Caco-2 (cell line): Measurements from ENCODE around the gene VDR. TPM values are rescaled to one million over a fixed set of nuclear protein-coding genes. Genes with fewer than 3 reads are reported as not detected.

Source experiments
- BruUV-seq: library from RNA; stranded (reverse); fragments of 400-500 nt; replicated peaks from 2 replicates; lab custom pipeline; 2021; lab: Mats Ljungman, UMichigan
- CTCF ChIA-PET: fragments of 300-600 bp; sonication (Branson Sonifier 250); formaldehyde crosslinking; loops from one replicate; lab custom pipeline; 2022; ENCODE audit warnings: antibody characterized with exemption; lab: Charles Lee
- POLR2A ChIA-PET: fragments of 300-600 bp; sonication (Branson Sonifier 250); formaldehyde crosslinking; loops from one replicate; lab custom pipeline; 2022; ENCODE audit warnings: antibody characterized with exemption; lab: Charles Lee
- DNase-seq, 2 experiments: peaks; one replicate each; pipeline versions ENCODE4 v3.0.0 to v3.0.0-alpha.2; 2020 to 2022
- H3K27me3 ChIP-seq: replicated peaks from 2 replicates; pipeline ENCODE4 v1.6.0; 2011; ENCODE audit warnings: low read length; ENCODE audit not compliant: control insufficient read depth, insufficient read depth
- H3K36me3 ChIP-seq: 2 replicates; pipeline ENCODE4 v1.5.1; 2011; ENCODE audit warnings: low read length; ENCODE audit not compliant: control insufficient read depth, insufficient read depth
- H3K4me1 ChIP-seq: fragments of 250-450 bp; sonication (Bioruptor Pico); 2 replicates; pipeline ENCODE4 v1.5.1; 2020; ENCODE audit warnings: mild to moderate bottlenecking
- H3K4me3 ChIP-seq: 2 replicates; pipeline ENCODE4 v1.5.1; 2011; ENCODE audit warnings: low read depth, mild to moderate bottlenecking, control low read depth, low read length
- H3K9me3 ChIP-seq: fragments of 250-450 bp; sonication (Bioruptor Pico); 2 replicates; pipeline ENCODE4 v1.5.1; 2020; ENCODE audit warnings: mild to moderate bottlenecking, moderate library complexity
- H3K27ac Mint-ChIP-seq: one replicate; pipeline ENCODE4 v1.8.0; 2022; ENCODE audit warnings: mixed read lengths; ENCODE audit not compliant: unreplicated experiment
- H3K27me3 Mint-ChIP-seq: one replicate; pipeline ENCODE4 v1.8.0; 2022; ENCODE audit warnings: mixed read lengths; ENCODE audit not compliant: insufficient read depth, unreplicated experiment
- H3K36me3 Mint-ChIP-seq: one replicate; pipeline ENCODE4 v1.8.0; 2022; ENCODE audit warnings: mild to moderate bottlenecking, mixed read lengths; ENCODE audit not compliant: insufficient read depth, unreplicated experiment
- H3K4me1 Mint-ChIP-seq: one replicate; pipeline ENCODE4 v1.8.0; 2022; ENCODE audit warnings: low read depth, mixed read lengths; ENCODE audit not compliant: unreplicated experiment
- H3K4me3 Mint-ChIP-seq: one replicate; pipeline ENCODE4 v1.8.0; 2022; ENCODE audit warnings: mild to moderate bottlenecking, moderate library complexity, mixed read lengths; ENCODE audit not compliant: unreplicated experiment
- H3K9me3 Mint-ChIP-seq: one replicate; pipeline ENCODE4 v1.8.0; 2022; ENCODE audit warnings: mixed read lengths; ENCODE audit not compliant: unreplicated experiment
- CTCF ChIP-seq, 2 experiments: fragments of 200-600 bp in 1 of 2; IDR thresholded peaks; 1 replicate in 1 of 2; 2 replicates in 1 of 2; pipeline versions ENCODE4 v1.5.1 to v1.8.0; 2011 to 2022; ENCODE audit warnings: antibody characterized with exemption in 1 of 2, control low read depth in 1 of 2, inconsistent platforms in 1 of 2, low read depth in 1 of 2, low read length in 1 of 2, mild to moderate bottlenecking in 1 of 2, moderate library complexity in 1 of 2; ENCODE audit not compliant: insufficient read depth in 1 of 2, severe bottlenecking in 1 of 2, unreplicated experiment in 1 of 2
- intact Hi-C: fragments of 100-400 bp; cut with micrococcal nuclease; formaldehyde crosslinking; loops from one replicate; pipeline ENCODE4 v1.10.0; 2022; ENCODE audit not compliant: unreplicated experiment
- total RNA-seq: library from RNA; stranded (reverse); gene quantifications from 2 replicates; pipeline ENCODE4 v1.2.3, GENCODE V29; 2022

VDR gene
- total RNA-seq, 1 experiment from 2014 or later, result 15.4 TPM

GRCh38 chr12:47822401-47822800 lies 82.4 kb downstream of the VDR start:
- no peak overlapping the region for H3K4me3 ChIP-seq
- H3K36me3 ChIP-seq, result no peaks in the 10 kb centered on the region
- Mint-ChIP-seq H3K4me3 (peak overlapping the region; percentile 97), H3K36me3 (peaks cover 12% of the 10 kb centered on the region), H3K9me3 (no peaks in the 10 kb centered on the region), H3K27ac (peak overlapping the region; percentile 99), H3K4me1 (peaks cover 57% of the 10 kb centered on the region), H3K27me3 (no peaks in the 10 kb centered on the region)
- no peak for DNase-seq
- POLR2A ChIA-PET, result no interaction called here
- H3K9me3 ChIP-seq, result no peaks in the 10 kb centered on the region
- no peaks in the 10 kb centered on the region for H3K27me3 ChIP-seq
- CTCF ChIA-PET, result interaction anchor here (0.6 to 7.8 kb wide), 2 partner anchors 14 to 967 kb away, joined by 11 to 113 read pairs; no protein-coding TSS in a partner anchor
- peaks cover 51% of the 10 kb centered on the region for H3K4me1 ChIP-seq
- no peak for TF ChIP-seq CTCF (IDR thresholded peaks at IDR 0.05; ENCODE audit: insufficient read depth in 1 of 2, low read depth in 1 of 2, low read length in 1 of 2, severe bottlenecking in 1 of 2, unreplicated experiment in 1 of 2)
- intact Hi-C loops, result no loop called here
- no TSS peak for BruUV-seq

GRCh38 chr12:47821346-47821706 lies 83.5 kb downstream of the VDR start:
- peaks cover 57% of the 10 kb centered on the region for H3K4me1 ChIP-seq
- POLR2A ChIA-PET, result interaction anchor here (0.6 to 1.4 kb wide), 7 partner anchors 13 to 110 kb away, joined by 3 to 18 read pairs (median 5); partner anchors contain the start of gene VDR
- peaks cover 63% of the 10 kb centered on the region for H3K4me1 Mint-ChIP-seq

More at GRCh38 chr12:47821346-47821706, 83.5 kb downstream of the VDR start:
- CTCF ChIA-PET, result interaction anchor here (0.6 to 7.8 kb wide), 9 partner anchors 7 to 84 kb away, joined by 3 to 113 read pairs (median 4); partner anchors contain the start of gene VDR
- peak overlapping the region; percentile 99 for H3K27ac Mint-ChIP-seq
- TF ChIP-seq CTCF (IDR thresholded peaks at IDR 0.05; ENCODE audit: insufficient read depth in 1 of 2, low read depth in 1 of 2, low read length in 1 of 2, severe bottlenecking in 1 of 2, unreplicated experiment in 1 of 2), result no peak
- peaks cover 12% of the 10 kb centered on the region for H3K36me3 Mint-ChIP-seq
- no peaks in the 10 kb centered on the region for H3K9me3 Mint-ChIP-seq
- H3K36me3 ChIP-seq, result no peaks in the 10 kb centered on the region
- H3K4me3 Mint-ChIP-seq, result peak overlapping the region; percentile 97
- H3K27me3 Mint-ChIP-seq, result no peaks in the 10 kb centered on the region
- intact Hi-C loops, result no loop called here
- BruUV-seq, result no TSS peak
- DNase-seq, result no peak
- peak overlapping the region; percentile 92 for H3K4me3 ChIP-seq
- no peaks in the 10 kb centered on the region for H3K9me3 ChIP-seq
- no peaks in the 10 kb centered on the region for H3K27me3 ChIP-seq
